ENCODE measurements around the gene LZTS2.
A peak's percentile ranks its signal among the peaks of the same experiment; 100 is the strongest.

- no peak for TF ChIP-seq GABPA (IDR thresholded peaks at IDR 0.05 in 1 of 2, conservative IDR thresholded peaks at IDR 0.05 in 1 of 2)
- TF ChIP-seq CTCF (IDR thresholded peaks at IDR 0.05; ENCODE audit: low read depth, low read length, missing input control): peak; percentile 68
- peak; percentile 43 to 55 for TF ChIP-seq RAD21 (IDR thresholded peaks at IDR 0.05)
- no peak for TF ChIP-seq EGR1 (IDR thresholded peaks at IDR 0.05; ENCODE audit: low read depth in 2 of 2)
- TF ChIP-seq MAX (IDR thresholded peaks at IDR 0.05): peak; percentile 12
- TF ChIP-seq RXRA (IDR thresholded peaks at IDR 0.05): no peak
- TF ChIP-seq TAF1 (conservative IDR thresholded peaks at IDR 0.05): no peak
These were observed 2.0 kb upstream of the LZTS2 start for GRCh38 chr10:100997360-100998182.
